Stimulated activated CD4-positive, alpha-beta T cell treated with anti-CD3 and anti-CD28 coated beads, Interleukin-4, amount 100 ng/mL, for 4 hours (primary cell): ENCODE measurements around the gene FUBP1.
A peak's percentile ranks its signal among the peaks of the same experiment; 100 is the strongest.
"Not testable (repeated sequence)": the region's sequence is repeated elsewhere in the genome, so short reads cannot be mapped to it uniquely, and the experiment has no call there.

ENCODE experiments used
- DNase-seq, 2 experiments: peaks; one replicate each; pipeline ENCODE4 v3.0.0-alpha.2; 2020

The FUBP1 gene

DNA sequence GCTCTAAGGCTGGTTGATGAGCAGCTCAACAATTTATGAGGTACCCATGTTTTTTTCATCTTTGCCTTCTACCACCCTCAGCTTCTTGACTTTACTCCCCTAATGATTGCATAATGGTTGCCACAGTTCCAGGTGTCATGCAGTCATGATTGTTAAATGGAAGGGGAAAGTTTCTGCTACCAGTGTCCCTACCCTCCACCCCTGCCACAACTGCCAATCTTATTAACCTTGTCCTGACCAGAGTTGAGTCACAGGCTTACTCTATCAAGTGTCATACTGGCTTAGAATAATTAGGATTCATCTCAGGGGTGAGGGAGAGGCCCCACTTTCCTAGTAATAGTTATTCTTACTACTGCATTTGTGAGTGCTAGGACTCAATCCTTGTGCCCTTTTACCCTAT lies 7.9 kb upstream of the FUBP1 start:
- no peak for DNase-seq

- DNase-seq, result no peak
Measured at GRCh38 chr1:77984629-77985028, 5.8 kb upstream of the FUBP1 start.

DNA sequence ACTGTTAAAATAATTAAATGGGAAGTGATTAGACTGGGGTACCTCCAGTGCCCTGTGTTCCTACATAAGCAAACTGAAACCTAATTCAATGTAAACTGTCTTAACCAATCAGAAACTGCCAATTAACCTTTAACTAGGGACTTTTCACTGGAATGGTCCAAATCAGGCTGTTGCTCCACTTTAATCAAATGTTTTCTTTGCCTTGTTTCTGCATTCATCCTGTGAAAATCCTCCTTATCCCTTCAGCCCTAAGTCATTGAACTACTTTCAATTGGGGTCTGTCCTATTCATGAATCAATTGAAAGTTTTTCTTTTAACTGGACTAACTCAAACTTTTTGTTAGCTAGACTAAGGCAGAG lies 5.1 kb upstream of the FUBP1 start:
- no peak for DNase-seq

DNA sequence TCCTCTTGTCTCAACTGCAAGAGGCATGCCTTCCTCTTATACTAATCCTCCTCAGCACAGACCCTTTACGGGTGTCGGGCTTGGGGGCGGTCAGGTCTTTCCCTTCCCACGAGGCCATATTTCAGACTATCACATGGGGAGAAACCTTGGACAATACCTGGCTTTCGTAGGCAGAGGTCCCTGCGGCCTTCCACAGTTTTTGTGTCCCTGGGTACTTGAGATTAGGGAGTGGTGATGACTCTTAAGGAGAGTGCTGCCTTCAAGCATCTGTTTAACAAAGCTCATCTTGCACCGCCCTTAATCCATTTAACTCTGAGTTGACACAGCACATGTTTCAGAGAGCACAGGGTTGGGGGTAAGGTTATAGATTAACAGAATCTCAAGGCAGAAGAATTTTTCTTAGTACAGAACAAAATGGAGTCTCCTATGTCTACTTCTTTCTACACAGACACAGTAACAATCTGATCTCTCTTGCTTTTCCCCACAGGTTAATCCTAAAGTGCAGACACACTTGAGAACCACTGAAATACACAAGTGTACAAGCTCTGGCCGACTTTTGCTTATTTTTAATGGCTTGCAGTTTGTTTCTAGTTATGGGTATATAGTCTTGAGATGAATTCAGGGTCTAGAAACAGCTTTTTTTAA lies 4.6 kb upstream of the FUBP1 start:
- not testable (repeated sequence) for DNase-seq

GRCh38 chr1:77978293-77978968 lies 441 bp downstream of the FUBP1 start:
- peak; percentile 43 to 79 for DNase-seq

DNA sequence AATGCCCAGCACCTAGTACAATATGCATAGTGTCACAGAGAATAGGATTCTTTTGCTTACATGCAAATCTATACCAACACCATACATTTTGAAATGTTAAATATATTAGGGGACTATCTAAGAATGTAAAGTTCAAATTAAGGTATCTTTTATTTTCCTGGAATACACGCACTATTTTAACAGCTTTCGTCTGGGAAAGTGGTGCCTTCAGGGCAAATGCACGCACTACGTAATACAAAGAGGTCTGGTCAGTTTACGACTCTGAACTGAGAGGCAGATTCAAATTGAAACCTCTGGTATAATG lies 931 bp downstream of the FUBP1 start:
- no peak for DNase-seq

DNA sequence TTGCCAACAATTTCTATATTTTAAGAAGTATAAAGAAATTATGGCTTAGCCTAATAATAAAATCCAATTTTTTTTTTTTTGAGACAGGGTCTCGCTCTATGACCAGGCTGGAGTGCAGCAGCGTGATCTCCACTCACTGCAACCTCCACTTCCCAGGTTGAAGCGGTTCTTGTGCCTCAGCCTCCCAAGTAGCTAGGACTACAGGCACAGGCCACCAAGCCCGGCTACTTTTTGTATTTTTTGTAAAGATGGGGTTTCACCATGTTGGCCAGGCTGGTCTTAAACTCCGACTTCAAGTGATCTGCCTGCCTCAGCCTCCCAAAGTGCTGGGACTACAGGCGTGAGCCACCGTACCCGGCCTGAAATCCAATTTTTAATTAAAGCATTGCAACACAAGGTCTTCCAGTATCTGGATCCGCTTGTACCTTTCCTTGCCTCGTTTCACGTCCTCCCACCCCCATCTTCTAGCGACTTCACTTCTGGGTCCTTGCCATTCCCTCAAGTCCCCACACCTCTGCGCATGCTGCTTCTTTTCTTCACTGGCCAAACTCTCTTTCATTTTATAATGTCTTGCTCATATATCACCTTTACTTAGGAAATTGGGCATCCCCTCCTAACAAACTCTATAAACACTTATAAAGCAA lies 2.3 kb downstream of the FUBP1 start:
- no peak for DNase-seq

- DNase-seq, result no peak
Measured at GRCh38 chr1:77975907-77976306, 3.0 kb downstream of the FUBP1 start.

DNA sequence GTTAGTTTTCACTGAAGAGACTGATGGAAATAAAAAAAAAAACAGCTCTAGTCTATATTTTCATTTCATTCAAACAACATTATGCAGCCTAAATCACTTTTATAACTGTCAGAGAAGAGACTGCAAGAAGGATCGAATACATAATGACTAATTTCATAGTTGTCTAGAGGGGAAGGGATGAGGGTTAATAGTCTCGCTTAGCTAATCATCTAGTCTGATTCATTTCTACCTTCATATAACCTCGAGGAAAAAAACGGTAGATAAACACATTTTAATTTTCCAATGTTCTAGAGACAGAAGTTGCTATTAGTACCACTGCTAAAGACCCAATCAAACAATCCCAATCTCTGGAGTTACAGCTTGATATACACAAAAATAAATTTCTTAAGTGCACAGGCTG lies 3.5 kb downstream of the FUBP1 start:
- no peak for DNase-seq

GRCh38 chr1:77972080-77972479 lies 6.8 kb downstream of the FUBP1 start:
- DNase-seq, result no peak

DNA sequence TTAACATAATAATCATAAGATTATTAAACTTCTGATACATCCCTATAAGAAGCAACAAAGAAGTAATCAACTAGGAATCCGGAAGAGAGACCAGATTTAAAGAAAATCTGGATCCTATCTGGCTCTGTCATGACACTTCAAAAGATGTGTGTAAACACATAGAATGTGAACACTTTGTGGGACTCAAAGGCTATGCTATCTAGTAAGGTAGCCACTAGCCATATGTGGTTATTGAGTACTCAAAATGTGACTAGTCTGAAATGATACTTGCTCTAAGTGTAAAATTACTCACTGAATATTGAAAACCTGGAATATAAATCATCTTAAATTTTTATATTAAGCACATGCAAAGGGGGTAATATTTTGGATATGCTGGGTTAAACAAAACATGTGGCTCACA lies 8.7 kb downstream of the FUBP1 start:
- no peak for DNase-seq

DNA sequence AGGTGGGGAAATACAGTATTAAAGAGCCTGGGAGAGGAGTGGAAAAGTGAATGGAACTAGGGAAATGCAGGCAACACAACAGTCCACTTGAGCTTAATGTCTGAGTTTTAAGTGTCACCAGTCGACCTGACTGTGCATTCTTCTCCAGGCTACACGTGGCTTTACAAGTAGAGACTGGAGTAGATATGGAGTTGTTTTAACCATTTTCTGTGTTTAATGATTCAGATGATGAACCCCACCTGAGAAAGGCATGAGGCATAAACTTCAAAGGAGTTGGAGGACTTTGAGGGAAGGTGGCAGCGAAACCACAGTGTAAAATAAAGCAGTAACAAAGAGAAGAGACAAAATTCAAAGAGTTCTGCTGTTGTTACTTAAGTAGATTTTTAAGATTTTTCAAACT lies 12.6 kb downstream of the FUBP1 start:
- DNase-seq, result no peak

GRCh38 chr1:77961392-77961791 lies 17.5 kb downstream of the FUBP1 start:
- DNase-seq, result no peak

- no peak for DNase-seq
Measured at GRCh38 chr1:77958850-77959249, 20.0 kb downstream of the FUBP1 start.

GRCh38 chr1:77958391-77958790 lies 20.5 kb downstream of the FUBP1 start:
- no peak for DNase-seq

DNA sequence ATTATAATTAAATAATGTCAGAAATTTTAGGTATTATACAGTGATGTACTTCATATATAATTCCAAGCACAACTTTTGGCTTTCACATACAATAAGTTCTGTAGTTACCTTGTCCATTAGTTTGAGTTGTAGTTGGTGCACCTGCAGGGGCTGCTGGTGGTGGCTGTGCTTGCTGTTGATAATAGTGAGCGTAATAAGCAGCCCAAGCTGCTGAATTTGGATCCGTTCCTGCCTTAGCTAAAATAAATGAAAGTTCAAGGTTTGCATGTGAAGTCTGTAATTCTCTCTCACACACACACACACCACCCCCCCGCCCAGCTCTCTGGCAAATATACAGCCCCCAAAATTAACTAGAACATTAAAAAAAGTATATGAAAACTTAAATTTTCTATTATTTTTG lies 22.4 kb downstream of the FUBP1 start:
- DNase-seq, result no peak

GRCh38 chr1:77955709-77956108 lies 23.2 kb downstream of the FUBP1 start:
- no peak for DNase-seq

- DNase-seq, result no peak
Measured at GRCh38 chr1:77954521-77954920, 24.4 kb downstream of the FUBP1 start.

DNA sequence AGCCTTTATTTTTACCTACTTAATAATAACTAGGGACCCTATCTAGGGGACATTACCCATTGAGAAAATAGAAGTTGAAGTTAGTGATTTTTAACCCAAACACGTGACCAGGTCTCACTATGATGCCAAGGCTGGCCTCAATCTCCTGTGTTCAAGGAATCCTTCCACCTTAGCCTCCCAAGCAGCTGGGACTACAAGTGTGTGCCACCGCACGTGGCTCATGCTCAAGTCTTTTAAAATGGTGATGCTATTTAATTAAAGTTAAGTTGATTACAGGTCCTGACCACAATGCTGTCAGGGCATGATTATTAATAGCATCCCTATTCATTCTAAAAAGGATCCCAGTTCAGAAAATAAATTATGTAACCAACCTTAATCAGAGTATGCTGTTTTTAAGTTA lies 25.0 kb downstream of the FUBP1 start:
- DNase-seq, result no peak

DNA sequence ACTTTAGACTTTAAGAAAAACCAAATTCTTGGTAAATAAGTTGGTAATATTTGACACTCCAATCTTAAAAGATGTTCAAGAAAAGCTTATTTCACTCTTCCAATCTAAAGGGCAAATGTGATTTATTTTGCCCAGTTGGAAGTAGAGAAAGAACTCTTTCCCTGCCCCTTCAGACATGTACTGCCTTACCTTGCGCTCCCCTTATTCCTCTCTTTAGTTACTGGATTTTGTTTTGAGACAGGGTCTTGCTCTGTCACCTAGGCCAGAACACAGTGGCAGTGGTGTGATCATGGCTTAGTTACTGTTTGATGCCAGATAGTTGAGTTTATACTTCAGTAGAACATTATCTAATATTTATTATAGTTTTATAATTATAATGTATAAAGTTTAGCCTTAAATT lies 27.5 kb downstream of the FUBP1 start:
- no peak for DNase-seq

DNA sequence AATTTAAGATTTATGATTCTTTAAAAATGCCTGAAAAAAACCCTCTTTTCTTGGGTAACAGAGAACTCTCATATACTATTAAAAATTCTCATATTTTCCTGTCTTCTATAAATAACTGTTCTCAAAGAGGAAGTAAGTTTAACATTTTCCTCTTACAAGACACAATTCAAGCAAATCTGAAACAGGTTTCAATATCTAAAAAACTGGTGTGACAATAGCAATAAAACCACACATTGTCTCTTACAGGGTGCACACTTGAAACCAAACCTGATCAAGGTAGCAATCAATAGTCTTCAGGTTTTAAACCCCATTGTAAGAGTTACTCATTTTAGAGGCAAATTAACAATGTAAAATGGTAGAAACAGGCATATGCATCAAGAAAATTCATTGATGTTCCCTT lies 28.0 kb downstream of the FUBP1 start:
- no peak for DNase-seq

DNA sequence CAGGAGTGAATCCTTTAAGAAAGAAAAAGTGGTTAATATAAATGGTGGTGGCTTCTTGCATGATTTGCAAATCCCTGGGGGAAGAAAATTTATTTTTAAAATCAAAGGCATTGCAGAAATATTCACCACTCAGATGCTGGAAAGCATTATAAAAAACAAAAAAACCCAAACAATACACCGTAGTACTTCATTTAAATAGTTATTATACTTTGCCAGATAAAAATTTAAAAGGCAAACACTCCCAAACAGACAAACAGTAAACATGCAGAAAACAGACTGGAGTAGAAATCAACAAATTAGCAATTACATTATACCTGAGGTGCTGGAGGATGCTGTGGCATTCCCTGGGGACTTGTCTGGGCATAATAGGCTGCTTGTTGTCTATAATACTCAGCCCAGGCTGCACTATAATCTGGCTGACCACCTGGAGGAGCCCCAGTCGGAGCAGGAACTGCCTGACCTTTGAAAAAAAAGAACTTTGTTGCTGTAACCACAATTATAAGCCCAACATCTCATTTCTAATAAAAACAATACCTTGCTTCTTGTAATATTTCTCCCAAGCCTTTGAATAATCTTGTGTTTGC lies 29.9 kb downstream of the FUBP1 start:
- no peak for DNase-seq

DNA sequence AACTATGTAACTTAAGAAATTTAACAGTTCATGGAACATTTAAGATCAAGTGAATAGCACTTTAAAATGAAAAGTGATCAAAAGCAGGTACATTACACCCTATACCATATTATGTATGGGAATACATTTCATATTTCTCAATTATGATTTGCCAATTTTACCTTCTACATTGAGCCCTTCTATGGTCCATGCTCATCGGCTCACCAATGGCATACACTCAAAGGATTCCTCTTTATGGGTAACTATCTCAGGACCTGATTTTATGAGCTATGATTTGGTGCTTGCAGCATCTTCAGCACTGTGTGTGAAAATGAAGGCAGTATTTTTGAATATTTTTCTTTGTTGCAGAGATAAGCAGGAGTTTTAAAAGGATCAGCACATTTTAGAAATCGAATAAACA lies 33.5 kb downstream of the FUBP1 start:
- DNase-seq, result no peak

DNA sequence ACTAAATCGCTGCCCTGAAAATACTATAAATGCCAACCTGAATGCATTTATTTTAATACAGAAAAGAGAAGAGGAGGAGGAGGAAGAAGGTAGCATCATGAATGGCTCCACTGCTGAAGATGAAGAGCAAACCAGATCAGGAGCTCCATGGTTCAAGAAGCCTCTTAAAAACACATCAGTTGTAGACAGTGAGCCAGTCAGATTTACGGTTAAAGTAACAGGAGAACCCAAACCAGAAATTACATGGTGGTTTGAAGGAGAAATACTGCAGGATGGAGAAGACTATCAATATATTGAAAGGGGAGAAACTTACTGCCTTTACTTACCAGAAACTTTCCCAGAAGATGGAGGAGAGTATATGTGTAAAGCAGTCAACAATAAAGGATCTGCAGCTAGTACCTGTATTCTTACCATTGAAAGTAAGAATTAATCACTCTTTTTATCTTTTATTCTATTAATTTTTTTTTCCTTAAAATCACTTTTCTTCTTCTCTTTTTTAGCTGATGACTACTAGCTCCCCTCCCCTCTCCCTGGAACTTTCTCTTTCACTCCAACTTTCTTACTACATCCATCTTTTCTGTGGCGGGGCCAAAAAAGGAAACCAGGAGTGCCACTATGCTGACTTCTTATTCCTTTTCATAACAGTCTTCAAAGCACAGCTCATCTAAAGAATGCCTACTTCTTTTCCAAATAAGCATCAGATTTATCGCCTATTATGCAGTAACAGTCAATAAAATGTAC lies 36.3 kb downstream of the FUBP1 start:
- DNase-seq, result no peak
